HG03196 (cell line): ENCODE data around the gene CREM.

Experiments
- ATAC-seq: cut with Tn5 transposase; IDR thresholded peaks from one replicate; pipeline ENCODE4 v1.9.1; 2021; ENCODE audit not compliant: unreplicated experiment

Gene CREM

DNA sequence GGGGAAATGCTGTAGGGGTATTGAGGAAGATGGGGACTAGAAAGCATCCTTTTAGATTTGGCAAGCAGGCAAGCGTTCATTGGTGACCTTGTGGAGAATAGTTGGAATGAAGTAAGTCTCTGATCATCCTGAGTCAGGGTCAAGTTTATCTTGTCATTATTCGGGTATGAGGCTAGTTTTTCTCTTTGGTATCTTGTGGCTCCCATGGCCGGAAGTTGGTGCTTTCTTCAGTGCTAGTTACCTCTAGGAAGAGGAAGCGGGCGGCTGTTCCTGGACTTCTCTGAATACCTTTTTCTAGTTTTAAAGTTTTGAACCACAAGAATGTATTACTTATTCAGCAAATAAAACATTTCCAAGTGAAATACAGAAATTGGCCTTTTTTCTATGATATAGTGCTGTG, 9.2 kb downstream of the CREM start:
- no peak for ATAC-seq

DNA sequence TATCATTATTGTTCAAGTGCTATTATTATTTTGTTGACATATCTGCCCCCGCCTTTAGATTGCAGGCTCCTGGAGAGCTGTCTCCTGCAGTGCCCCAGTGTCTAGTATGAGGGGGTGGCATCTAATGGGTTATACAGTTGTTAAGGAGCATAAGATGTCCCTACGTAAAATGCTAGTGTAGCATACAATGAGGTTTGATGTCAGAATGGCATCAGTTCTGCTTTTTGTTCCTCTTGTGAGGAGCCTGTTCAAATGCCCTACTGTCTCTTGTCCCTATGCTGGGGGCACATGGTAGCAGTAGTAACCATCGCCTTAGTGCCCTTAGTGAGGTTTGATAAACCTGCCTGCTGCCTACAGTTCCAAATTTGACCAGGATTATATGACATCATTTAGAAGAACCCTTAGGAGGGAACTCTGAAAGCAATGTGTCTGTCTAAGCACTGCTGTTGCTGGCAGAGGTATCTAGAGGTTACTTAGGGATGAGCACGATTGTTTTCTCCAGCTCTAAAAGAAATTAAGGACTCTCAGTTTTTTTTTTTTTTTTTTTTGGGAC, 9.7 kb downstream of the CREM start:
- ATAC-seq: peak; percentile 52

DNA sequence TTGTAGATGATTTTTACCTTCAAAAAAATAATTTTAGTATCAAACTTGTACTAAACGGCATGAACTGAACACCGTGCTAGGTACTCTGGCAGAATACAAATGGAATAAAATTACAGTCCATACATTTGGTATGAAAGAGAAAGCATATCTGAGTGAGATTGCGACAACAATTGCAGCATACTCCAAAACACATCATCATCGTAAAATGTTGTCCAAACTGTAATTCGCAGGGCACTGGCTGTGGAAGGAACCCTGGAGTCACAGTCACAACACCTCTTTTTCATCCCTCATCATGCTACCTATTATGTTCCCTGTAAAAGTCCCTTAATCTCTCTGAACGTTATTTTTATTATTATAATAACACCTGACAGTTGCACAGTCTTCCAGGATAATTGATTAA, 13.5 kb downstream of the CREM start:
- no peak for ATAC-seq

DNA sequence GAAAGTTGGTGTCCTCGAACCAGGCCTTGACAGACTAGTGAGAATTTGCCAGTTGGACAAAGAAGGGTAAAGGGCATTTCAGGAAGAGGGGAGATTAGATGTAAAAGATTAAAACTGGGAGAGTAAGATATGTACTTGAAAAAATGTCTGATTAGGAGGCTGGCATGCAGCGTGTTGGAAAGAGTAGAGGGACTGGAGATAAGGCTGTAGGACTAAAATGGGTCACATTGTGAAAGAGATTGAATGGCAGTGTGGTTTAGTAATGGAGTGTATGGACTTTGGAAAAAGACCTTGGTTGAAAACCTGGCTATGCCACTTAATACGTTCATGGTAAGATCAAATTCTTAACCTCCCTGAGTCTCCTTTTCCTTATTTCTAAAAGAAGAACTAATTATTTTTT, 14.1 kb downstream of the CREM start:
- no peak for ATAC-seq

DNA sequence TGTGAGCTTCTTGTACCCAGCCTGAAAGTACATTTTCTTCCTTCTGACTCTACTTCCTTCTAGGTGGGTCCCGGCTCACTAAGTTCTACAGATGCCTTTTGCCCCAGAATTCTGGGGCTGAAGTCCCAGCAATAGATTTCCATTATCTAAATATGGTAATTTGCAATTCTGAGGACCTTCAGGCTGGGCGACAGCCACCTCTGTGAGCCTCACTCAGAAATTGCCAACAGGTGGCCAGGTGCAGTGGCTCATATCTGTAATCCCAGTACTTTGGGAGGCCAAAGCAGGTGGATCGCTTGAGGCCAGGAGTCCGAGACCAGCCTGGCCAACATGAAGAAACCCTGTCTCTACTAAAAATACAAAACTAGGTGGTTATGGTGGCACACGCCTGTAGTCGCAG, 23.7 kb downstream of the CREM start:
- ATAC-seq: no peak

DNA sequence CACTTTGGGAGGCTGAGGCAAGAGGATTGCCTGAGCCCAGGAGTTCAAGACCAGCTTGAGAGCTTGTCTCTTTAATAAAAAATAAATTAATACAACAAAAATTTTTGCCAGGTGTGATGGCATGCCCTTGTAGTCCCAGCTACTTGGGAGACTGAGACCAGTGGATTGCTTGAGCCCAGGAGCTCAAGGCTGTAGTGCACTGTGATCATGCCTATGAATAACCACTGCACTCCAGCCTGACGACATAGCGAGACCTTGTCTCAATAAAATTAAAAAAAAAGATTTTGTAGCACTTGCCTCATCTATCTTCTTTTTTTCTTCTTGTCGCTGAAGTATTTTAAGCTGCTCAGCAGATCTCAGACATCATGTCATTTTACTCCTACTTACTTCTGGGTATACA, 26.3 kb downstream of the CREM start:
- no peak for ATAC-seq

DNA sequence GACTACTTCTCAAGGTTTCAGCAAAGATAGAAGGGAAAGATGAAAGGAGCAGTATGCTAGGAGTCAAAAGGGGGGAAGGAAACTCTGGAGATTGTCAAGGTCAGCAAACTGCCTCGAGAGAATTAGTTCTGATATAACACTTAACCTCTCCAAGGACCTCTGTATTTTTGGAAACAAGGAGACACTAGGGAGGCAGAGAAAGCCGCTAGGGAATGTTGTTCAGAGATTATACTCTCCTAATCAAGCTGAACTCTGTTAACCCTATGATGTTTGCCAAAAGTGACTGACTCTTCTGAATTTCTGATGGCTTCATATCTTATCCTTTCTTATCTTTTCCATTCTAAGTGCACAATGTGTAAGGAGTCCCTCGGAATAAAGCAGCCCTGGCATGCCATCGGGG, 27.1 kb downstream of the CREM start:
- ATAC-seq: no peak

DNA sequence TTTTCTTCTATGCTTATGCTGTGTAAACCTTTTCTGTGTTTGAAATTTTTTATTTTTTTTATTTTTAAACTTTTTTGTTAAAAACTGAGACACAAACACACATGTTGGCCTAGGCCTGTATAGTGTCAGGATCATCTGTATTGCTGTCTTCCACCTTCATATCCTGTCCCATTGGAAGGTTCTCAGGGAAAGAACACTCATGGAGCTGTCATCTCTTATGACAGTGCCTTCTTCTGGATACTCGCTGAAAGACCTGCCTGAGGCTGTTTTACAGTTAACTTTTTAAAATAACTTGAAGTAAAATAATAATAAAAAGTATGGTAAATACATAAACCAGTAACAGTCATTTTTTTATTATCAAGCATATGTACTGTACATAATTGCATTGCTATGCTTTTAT, 34.1 kb downstream of the CREM start:
- no peak for ATAC-seq

DNA sequence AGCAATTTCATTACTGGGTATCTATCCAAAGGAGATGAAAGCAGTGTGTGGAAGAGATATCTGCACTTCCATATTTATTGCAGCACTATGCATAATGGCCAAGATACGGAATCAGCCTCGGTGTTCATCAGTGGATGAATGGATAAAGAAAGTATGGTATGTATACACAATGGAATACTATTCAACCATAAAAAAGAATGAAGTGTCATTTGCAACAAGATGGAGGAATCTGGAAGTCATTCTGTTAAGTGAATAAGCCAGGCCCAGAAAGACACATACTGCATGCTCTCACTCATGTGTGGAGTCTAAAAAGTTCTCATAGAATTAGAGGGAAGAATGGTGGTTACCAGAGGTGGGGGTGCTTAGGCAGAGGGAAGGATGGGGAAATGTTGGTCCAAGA, 35.3 kb downstream of the CREM start:
- no peak for ATAC-seq

DNA sequence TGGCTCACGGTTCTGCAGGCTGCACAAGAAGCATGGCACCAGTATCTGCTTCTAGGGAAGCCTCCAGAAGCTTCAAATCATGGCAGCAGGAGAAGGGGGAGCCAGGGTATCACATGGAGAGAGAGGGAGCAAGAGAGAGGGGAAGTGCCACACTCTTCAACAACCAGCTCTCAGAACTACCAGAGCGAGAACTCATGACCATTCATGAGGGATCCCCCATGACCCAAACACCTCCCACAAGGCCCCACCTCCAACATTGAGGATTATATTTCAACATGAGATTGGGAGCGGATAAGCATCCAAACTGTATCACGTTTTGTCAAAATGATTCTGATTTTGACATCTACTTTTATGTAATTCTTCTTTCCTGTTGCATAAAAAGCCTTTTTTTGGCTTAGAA, 38.5 kb downstream of the CREM start:
- ATAC-seq: no peak

DNA sequence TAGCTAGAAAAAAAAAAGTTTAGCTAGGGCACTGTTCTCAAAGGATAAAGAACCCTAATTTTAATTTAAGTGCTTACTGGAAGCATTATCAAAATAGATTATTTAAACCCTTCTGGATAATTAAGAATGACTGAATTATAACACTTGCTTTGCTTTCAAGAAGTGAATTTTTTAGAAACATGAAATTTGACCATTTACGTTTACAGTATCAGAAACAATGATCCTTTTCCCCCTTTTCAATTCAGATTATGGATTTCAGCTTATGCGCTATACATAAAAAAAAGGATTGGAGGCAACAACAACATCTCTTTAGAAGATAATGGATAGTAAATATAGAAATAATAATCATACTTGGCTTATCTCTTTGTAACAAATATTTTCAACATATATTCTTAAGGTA, 39.2 kb downstream of the CREM start:
- no peak for ATAC-seq

DNA sequence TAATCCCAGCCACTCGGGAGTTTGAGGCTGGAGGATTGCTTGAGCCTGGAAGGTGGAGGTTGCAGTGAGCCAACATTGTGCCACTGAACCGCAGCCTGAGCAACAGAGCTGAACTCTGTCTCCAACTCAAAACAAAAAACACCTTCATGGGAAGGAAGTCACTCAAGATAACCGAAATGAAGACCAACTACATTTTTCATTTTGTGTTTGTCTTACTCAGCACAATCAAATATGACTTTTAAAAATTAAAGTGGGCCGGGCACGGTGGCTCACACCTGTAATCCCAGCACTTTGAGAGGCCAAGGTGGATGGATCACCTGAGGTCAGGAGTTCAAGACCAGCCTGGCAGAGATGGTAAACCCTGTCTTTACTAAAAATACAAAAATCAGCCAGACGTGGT, 40.0 kb downstream of the CREM start:
- no peak for ATAC-seq

DNA sequence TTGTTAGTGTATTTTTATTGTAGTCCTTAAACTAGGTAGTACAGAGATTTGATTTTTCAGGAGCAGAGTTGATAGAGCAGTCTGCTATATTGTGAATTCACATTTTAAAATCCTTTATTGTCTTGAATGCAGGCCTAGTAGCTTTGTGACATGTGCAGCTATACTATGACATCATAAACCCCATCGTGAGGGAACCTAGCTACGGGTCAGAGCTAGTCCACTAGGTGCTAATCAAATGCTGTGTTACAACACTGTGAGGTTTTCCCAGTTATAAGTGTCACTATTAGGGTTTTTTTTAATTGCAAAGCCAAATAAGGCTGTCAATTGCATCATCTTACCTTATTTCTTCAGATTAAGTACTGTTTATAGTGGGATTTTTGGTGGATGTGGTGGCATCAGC, 40.7 kb downstream of the CREM start:
- ATAC-seq: no peak

DNA sequence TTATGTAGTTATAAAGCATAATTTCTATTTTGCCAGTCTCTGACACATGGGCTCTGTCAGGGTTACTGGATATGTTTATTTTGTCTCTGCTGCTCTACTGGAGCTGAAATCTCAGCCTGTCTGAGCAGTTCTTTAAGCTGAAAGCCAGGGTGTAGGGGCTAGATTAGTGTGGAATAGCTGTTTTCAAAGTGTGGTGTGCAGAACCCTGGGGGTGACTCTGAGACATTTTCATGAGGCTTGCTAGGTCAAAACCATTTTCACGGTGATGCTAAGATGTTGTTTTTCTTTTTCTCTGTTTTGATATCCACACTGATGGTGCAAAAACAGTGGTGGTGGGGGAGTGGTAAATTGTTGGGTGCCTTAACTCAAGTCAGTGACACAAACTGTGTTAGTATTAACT, 45.5 kb downstream of the CREM start:
- ATAC-seq: no peak

DNA sequence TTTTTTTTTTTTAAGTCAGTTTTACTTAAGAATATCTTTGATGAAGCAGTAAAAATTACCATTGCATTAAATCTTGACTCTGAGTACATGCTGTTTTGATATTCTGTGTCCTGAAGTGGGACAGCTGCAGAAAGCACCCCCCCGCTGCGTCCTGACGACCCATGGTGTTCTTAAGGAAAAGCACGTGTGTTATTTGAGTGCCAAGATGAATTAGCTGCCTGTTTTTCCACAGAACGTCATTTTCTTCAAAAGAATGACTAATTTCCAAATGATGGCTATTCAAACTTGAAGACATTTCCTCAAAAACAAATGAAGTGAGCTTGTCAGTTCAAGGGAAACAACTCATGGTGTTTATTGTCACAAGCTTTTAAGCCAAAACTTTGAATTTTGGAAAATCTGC, 45.9 kb downstream of the CREM start:
- ATAC-seq: no peak

DNA sequence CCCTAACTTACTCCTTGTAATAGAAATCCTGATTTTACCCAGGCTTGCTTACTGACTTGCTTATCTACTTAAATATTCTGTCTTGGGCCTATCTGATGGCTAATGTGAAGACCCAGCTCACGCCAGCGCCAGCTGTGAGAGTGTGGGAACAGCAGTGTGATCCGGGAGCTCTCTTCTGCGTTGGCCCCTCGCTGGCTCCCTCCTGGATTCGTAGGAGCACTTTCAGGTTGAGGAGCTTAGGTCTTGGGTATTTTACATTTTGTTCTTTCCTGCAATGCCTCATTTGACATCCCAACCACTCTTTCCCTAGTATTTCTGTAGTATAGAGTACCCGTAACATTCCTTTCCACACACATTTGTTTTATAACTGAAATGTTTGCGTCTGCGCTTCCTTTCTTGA, 51.7 kb downstream of the CREM start:
- ATAC-seq: no peak

DNA sequence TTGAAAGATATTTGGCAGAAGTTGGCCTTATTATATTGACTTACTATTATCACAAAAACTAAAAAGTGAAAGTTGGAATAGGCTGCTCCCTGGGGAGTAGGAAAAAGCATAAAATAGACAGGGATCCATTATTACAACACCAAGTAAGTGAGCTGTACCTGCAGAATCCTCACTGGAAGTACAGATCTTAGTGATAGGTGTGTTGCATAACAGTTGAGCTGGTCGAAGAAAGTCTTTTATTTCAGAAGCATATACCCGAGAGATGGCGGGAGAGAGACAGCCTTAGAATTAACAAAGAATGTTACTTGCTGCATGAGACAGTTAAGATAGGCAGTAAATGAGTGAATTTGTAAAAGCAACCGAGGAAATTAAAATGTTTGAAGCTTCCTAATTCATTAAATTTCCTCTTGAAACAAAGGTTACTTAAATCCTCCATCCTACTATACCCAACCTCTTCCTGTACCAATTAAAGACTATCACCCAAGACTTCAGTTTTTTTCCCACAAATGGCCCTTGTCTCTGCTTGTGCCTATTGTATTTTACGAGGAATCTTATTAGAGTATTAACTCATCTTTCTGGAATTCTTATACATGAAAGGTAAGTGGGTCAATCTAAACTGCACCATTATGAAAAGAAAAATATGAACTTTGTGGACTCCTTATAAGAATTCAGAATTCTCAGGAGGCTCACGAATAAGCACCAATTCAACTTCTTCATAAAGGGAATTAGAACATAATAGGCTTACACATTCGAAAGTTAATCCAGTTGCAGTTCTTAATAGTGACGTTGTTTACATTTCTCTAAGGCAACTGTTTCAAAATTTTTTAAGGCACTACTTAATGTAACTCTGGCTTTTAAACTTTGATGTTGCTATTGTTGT, 56.2 kb downstream of the CREM start:
- ATAC-seq: no peak

DNA sequence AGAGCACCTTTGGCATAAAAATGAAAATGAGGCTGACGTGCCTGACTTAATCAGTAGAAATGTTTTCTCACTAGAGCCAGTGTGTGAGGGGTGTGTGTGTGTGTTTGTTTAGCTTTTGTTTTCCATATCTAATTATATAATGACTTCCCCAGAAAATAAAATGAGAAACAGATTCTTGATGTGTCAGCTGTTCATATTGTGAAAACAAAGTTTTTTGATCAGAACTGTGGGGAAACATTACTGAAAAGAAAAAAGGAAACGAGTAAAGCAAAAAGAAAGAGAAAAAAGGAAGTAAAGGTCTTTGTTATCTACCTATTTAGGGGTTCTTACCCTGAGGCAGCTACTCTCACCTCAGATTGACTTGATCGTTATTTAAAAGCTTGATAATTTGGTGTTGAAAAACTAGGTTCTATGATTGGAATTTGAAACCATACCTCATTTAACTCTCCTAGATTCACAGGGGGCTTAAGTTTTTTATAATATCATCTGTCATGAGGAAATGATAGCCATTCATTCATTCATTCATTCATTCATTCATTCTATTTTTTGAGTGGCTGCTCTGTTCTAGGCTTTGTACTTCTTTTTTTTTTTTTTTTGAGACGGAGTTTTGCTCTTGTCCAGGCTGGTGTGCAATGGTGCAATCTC, 58.0 kb downstream of the CREM start:
- no peak for ATAC-seq

DNA sequence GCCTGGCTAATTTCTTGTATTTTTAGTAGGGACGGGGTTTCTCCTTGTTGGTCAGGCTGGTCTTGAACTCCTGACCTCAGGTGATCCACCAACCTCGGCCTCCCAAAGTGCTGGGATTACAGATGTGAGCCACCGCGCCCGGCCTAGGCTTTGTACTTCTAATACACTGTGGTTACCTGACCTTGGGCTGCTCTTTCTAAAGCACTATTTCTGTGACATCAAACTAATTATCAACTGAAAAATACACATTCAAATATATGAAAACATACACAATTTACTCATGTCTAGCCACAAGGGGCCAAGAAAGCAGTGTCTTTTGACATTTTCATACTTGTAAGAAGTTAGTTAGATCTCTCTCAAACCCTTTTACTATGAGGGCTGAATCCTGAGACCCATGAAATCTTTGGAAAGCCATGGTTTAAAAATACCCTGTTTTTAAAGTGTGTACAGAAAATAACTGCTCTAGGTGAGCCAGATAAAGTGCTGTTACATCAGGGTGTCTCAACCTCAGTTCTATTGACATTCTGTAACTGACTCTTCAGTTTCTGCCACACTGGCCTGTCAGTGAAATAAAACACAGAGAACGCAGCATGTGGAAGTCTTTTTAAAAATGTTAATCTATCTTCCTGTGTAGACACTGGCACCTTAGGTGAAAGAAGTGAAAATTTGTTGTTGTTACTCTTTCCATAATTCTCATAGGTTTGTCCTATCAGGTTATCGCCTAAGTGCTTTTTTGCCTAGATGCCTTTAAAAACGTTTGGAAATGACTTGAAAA, 58.8 kb downstream of the CREM start:
- ATAC-seq: no peak

DNA sequence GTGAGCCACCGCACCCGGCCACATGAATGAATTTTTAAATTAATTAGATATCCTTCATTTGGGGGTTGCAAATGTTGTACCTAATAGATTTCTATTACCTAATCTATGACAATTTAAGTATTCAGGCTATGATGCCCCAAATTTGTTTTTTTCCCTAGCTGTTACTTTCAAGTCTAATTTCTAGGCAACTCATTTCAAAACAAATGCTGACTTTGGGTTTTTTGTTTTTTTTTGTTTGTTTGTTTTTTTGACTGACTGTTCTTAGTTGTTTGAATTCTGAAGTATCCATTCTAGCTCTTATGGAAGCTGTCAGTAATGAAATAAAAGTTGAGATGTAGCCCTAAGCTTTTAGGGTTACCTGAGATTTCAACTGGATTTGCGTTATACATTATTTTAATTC, 62.3 kb downstream of the CREM start:
- ATAC-seq: no peak

DNA sequence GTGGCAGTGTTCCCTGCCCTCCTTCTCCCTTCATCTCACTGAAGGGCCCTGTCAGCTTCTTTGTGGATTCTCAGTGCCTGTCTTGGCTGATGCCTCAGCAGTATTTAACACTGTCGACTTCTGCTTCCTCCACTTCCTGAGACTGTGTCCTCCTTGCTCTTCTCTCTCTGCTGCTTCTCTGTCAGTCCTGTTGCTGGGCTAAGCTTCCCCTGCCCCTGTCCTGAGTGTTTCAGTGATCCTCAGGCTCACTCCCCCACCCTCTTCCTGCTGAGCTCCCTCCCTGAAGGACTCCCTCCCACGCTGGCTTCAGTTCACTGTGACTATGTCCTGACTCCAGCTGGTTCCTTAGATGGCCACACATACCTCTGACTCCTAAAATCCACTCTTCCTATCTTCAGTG, 64.9 kb downstream of the CREM start:
- no peak for ATAC-seq
